VCaP (cell line): ENCODE data around the gene RBKS.
"Not testable (repeated sequence)": the region's sequence is repeated elsewhere in the genome, so short reads cannot be mapped to it uniquely, and the experiment has no call there.

Experiments
- H3K27ac ChIP-seq: fragments of 450-650 bp; 2 replicates; pipeline ENCODE4 v1.5.1; 2017
- CTCF ChIP-seq: fragments of 450-650 bp; conservative IDR thresholded peaks from 2 replicates; pipeline ENCODE4 v1.5.1; 2017; ENCODE audit warnings: mild to moderate bottlenecking, moderate library complexity

RBKS gene

GRCh38 chr2:27773959-27774358 lies 116.2 kb downstream of the RBKS start:
- H3K27ac ChIP-seq = no peak overlapping the region
- no peak for TF ChIP-seq CTCF

DNA sequence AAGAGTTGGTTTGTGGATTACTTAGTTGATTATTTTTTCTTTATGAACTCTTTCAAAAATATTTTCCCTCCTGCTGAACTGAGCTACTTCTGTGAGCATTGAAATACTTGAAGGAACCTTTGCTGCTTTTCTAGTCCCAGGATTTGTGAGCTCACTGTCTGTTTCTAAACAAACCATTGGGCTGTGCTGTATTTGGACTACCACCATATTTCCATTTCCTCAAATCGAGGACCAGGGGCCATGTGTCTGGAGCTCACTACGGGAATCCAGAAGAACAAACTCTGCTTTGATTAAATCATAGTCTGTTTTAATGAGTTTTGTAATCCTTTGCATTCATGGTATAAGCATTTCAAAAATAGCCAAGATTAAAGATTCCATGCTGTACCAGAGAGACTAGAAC lies 117.4 kb downstream of the RBKS start:
- no peak for TF ChIP-seq CTCF
- peak overlapping the region; percentile 88 for H3K27ac ChIP-seq

- peak within 1 kb of the TSS; percentile 88 for H3K27ac ChIP-seq
- no peak for TF ChIP-seq CTCF
These were observed 118.4 kb downstream of the RBKS start, which contains the start of gene MRPL33 for GRCh38 chr2:27771548-27772335. Gene MRPL33 (plus strand): TSS chr2:27771719. CDS start chr2:27771778, 59 bp downstream.

- peak overlapping the region; percentile 88 for H3K27ac ChIP-seq
- TF ChIP-seq CTCF = no peak
These were observed 119.0 kb downstream of the RBKS start for GRCh38 chr2:27771202-27771547.

GRCh38 chr2:27766287-27766661 lies 123.9 kb downstream of the RBKS start:
- TF ChIP-seq CTCF = no peak
- H3K27ac ChIP-seq = no peak overlapping the region

DNA sequence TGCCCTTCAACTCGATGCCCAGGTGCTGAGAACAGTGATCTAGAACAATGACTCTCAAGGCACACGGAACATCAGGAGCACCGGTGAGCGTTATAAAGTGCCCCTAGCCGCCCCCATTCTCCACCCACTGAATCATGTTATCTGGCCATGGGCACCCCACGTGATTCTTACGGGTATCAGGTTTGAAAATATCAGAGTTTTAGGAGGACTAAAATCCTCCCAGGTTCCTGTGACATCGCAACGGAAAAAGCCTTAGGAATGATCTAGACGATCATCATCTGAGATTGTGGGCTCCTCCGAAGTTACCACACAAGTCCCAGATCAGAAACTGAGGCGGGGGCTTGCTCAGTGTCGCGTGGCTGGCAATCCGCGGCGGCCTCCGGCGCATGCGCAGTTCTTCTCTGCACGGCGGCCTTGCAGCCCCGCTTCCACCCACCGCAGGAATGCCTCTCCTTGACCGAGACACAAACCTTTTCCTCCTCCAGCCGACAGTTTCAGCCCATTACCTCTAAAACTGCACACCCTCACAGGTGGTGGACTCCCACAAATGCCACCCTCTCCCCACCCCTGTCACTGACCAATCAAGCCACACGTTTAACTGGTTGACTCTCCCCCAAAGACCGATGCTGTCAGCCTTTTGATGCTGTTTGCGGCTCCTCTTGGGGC lies 124.4 kb downstream of the RBKS start:
- no peak overlapping the region for H3K27ac ChIP-seq
- TF ChIP-seq CTCF = no peak

DNA sequence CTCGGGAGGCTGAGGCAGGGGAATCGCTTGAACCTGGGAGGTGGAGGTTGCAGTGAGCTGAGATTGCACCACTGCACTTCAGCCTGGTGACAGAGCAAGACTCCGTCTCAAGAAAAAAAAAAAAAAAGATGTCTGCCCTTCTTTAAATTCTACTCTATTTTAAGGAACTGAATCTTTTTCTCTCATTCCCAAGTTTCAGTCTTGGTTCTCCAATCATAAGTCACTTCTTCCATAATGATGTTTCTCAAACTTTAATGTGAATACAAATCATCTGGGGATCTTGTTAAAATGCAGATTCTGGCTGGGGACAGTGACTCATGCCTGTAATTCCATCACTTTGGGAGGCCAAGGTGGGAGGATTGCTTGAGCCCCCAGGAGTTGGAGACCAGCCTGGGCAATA lies 125.7 kb downstream of the RBKS start:
- not testable (repeated sequence) for H3K27ac ChIP-seq

DNA sequence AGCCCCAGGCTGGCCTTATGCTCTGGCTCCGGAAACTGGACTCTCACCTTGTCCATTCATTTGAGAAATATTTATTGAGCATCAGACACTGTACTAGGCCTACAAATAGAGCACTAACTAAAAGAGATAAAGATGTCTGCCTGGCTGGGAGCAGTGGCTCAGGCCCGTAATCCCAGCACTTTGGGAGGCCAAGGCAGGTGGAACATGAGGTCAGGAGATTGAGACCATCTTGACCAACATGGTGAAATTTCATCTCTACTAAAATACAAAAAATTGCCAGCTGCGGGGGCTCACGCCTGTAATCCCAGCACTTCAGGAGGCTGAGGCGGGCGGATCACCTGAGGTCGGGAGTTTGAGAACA lies 126.3 kb downstream of the RBKS start:
- no peak for TF ChIP-seq CTCF
- H3K27ac ChIP-seq = no peak overlapping the region
